HG03442 (cell line): Measurements from ENCODE around the gene LRRC26.
A peak's percentile ranks its signal among the peaks of the same experiment; 100 is the strongest.

Source experiments
- ATAC-seq: cut with Tn5 transposase; IDR thresholded peaks from one replicate; pipeline ENCODE4 v1.9.1; 2021; ENCODE audit warnings: mild to moderate bottlenecking, moderate library complexity; ENCODE audit not compliant: unreplicated experiment

The LRRC26 gene

GRCh38 chr9:137199411-137200121, 29.7 kb upstream of the LRRC26 start:
- no peak for ATAC-seq

- ATAC-seq: no peak
Observed at GRCh38 chr9:137198902-137199283, 29.0 kb upstream of the LRRC26 start.

- ATAC-seq: no peak
Observed at GRCh38 chr9:137198051-137198901, 28.4 kb upstream of the LRRC26 start.

GRCh38 chr9:137195525-137196220, 25.8 kb upstream of the LRRC26 start:
- no peak for ATAC-seq

DNA sequence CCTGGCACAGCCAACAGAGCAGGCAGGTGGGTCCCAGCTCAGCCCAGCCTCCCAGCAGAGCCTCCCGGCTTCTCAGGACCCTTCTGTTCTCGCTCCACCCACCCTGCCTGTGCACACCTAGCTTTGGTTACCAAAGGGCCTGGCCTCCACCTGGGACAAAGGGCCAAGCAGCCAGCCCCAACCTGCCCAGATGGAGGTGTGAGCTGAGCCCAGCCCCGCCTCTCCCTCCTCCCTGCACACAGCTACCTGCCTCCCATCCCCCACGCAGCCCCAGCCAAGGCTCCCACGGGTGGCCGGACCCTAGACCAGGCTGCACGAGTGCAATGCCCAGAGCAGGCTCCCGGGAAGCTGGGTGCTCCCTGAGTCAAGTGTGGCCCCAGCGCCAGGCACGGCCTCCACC, 25.1 kb upstream of the LRRC26 start:
- ATAC-seq: no peak

DNA sequence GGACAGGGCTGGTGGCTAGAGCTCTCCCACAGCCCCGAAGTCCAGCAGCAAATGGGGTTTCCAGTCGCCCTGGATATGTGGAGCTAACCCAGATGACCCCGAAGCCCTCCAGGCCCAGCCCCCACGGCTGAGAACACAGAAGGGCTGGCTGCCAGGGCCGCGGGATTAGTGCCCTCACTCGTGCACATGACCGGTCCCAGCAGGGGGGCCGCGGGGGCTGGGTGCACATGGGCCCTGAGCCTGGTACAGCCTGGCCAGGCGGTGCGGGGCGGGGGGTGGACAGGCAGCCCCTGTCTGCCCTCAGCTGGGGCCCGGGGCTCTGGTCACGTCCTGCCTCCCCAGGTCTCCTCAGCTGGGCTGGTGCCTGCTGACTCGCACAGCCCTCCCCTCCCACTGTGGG, 24.5 kb upstream of the LRRC26 start:
- no peak for ATAC-seq

DNA sequence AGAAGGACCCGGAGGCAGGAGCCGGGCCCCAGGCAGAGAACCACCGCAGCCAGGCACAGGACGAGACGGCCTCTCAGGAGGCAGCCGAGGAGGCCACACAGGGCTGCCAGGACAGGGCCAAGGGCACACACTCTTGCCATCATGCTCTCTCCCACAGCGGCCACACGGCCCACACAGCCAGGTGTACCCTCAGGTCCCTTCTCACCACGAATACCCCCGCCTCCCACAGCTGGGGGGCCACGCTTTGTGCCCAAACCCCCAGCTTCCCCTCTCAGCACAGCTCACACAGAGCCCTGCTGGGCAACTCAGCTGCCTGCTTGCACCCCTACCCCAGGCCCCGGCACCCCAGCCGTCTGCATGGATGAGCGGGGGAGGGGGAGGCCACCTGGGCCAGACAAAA, 23.9 kb upstream of the LRRC26 start:
- no peak for ATAC-seq

DNA sequence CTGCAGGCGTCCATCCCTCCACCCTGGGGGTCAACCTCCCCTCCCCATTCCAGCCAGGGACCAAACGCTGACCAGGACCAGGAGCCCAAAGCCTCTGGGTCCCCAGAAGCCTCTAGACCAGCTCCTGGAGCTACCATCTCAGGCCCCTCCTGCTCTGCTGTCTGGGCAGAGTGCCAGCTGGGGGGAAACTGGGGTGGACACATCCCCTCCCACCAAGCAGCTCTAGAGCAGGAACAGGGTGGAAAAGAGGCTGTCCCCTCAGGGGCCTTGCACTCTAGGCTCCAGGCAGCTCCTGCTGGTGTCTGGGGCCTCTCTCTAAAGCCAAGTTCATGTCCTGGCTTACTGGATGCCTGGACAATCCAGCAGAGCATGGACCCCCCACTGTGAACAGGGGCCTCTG, 23.0 kb upstream of the LRRC26 start:
- ATAC-seq: no peak

DNA sequence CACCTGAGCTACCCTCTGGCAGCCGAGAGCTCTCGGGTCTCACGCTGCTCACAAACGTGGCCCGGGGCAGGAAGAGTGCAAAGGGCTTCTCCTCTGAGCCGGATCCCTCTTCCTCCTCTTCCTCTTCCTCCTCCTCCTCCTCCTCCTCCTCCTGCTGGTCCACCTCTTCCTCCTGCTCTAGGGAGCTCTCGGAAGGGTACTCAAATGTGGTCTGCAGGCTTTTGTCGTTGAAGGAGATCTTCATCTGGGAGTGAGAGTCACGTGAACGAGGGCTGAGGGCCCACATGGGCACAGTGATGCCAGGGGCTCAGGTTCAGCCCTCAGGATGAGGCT, 22.6 kb upstream of the LRRC26 start:
- ATAC-seq: no peak

DNA sequence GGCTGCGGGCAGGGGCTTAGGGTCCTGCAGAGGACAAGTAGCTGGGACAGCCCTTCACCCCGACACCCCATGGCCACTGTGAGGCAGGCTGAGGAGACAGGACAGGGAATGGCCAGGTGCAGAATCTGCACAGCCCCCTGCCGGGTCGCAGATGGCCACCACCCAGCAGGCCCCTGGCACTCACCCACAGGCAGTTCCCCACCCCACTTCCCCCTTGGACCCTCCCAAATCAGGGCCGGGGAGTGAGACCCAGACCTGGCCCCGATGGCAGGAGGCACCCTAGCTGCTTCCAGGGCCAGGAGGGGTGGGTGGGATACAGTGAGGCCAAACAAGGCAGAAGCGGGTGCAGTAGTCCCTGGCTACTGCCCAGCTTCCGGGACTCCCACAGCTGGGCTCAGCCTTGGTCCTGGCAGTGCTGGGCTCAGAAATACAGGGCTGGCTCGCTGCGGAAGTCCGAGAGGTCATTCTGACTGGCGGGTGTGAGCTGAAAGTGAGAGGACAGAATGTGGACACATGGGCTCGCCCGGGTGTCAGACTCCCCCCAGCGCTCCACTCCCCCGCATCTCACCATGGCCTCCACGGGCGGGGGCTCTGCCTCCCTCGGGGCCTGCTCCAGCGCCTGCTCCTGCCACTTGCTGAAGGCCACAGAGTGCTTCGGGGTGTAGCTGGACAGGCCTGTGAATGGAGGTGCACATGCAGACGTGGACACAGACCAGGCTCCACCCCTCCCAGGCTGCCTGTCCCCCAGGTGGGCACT, 22.0 kb upstream of the LRRC26 start:
- ATAC-seq: no peak

DNA sequence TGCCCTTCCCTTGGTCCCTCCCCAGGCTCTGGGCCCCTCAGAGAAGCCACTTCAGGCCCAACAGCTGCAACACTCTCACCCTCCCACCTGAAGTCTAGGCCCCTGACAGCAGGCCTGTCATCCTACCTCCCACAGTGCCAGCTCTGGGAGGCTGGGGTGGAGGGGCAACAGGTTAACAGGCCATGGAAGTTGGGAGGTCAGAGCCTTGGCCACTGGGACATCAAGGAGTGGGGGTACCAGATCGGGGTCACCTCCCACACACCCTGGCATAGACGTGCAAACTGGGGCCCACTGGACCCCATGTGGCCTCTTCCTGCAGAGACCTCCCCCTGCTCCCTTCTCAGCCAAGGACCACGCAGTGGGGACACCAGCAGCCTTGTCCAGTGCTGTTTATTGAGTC, 21.4 kb upstream of the LRRC26 start:
- no peak for ATAC-seq

DNA sequence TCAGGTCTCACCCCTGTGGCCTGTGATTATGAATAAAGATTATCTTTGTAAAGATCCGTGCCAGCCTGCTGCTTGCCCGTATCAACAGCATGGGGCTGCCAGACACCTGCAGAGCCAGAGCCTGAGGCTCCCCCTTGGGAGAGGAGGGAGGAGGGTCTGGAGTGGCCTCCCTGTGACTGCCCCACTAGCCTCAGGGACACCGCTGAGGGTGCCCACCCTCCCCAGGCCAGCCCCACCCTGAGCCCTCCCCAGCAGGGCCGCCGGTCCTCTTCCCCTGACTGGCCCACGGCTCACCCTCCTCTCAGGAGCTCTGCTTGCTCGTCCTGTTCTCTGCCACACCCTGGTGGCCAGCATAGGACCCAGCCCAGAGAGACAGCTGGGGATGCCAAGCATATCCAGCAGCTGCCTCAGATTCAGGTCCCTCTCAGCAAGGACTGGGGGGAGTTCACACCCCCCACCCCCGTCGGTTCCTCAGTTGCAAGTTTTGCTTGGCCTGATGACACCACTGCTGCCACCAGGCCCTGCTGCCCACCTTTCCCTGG, 20.5 kb upstream of the LRRC26 start:
- ATAC-seq: no peak

DNA sequence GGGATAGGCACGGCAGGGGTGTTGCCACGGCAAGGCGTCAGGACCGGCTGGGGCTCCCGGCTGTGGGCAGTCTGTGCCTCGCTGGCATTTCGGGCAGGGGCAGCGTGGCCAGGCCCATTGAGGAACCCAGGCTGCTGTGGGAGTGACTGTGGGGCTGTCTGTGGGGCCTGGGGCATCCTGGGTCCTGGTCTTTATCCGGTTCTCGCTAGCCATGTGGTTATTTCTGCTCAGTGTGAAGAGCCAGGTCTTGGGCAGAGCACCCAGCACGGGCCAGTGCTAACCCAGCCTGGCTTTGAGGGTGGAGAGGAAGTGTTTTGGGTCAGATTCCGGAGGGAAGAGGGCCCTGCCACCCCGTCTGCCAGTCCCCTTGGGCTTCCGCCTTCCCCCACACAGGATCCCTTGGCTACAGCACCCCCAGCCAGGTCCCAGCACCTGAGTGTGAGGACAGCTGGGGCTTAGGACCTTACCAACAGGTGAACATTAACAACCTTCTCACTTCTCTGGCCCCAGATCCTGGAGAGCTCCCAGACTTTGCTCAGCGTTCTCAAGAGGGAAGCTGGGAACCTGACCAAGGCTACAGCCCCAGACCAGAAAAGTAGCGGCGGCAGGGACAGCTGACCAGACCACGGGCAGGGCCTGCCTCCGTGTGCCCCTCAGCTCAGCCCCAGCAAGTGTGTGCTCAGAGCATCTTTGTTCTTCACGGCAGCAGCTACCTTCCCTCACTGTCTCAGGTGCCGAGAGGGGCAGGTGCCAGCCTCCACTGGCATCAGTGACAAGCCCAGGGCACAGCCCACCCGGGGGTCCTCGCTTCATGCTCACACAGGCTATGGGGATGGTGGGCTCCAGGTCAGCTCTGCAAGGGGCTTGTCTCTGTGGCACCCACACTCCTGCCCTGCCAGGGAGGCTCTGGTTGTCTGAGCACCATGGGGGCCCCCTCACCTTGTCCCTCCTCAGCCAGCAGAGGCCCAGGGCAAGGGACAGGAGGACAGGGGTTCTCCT, 19.7 kb upstream of the LRRC26 start:
- no peak for ATAC-seq

GRCh38 chr9:137188490-137189296, 18.8 kb upstream of the LRRC26 start, which contains the start of the genes ANAPC2 and SSNA1:
ANAPC2 (minus strand) TSS chr9:137188560; CDS start chr9:137188532, 28 bp downstream.
SSNA1 (plus strand) TSS chr9:137188676; CDS start chr9:137188727, 51 bp downstream.
- peak; percentile 75 for ATAC-seq

GRCh38 chr9:137188086-137188489, 18.2 kb upstream of the LRRC26 start:
- ATAC-seq: no peak

DNA sequence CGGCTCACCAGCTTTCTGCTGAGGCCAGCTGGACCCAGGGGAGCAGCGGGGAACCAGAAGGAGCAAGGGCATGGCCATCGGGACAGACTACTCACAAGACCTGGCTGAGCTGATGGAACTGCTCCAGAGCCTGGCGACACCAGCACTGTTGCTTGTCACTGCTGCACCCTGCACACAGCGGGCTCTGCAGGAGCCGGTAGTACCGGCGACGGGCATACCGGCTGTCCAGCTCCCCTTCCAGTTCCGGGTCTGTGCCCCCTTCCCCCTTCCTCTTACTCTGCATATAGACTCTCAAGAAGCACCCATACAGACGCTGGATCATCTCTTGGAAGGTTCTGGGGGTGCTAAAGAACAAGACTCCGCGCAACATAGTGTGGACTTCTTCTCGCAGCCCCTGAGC, 17.5 kb upstream of the LRRC26 start:
- no peak for ATAC-seq

DNA sequence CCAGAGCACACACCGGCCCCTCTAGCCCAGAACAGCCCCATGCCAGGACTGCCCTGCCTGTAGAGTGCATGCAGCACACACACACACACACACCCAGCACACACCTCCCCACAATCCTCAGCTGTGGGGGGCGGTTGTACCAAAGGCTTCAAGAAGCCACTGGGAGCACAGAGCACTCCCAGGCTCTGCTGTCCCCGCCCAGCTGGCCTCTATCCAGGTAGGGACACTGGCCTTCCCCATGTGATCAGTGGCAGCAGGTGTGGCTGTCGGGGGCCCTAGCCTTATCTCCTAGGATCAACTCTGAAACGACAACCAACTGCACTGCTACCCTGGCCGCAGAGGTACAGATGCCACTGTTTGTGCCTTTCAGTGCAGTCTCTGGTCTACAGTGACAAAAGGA, 16.5 kb upstream of the LRRC26 start:
- ATAC-seq: no peak

DNA sequence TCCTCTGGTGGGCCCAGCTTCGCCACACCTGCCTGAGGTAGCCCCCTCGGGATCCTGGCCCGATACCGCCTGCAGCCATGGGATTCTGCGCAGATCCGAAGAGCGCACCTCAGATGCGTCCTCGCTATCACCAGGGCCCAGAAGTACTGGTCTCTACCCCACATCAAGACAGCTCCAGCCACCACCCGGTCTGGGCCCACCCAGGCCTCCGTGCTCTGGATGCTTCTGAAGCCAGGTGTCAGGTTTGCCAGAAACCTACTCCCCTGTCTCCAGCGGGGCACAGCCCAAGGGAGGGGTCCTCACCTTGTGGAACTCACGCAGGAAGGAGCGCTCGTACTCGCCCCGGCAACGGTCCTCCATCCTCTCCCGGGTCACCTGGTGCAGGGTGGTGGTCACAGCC, 16.1 kb upstream of the LRRC26 start:
- no peak for ATAC-seq
